NCI-H526 treated with DMSO at 0.1 percent for 48 hours (cell line): ENCODE results near the gene EFCAB12.
"Not testable (repeated sequence)": the region's sequence is repeated elsewhere in the genome, so short reads cannot be mapped to it uniquely, and the experiment has no call there.

Experiments
- DNase-seq: peaks from one replicate; lab custom pipeline; 2025; lab: John Stamatoyannopoulos, UW

The EFCAB12 gene

DNA sequence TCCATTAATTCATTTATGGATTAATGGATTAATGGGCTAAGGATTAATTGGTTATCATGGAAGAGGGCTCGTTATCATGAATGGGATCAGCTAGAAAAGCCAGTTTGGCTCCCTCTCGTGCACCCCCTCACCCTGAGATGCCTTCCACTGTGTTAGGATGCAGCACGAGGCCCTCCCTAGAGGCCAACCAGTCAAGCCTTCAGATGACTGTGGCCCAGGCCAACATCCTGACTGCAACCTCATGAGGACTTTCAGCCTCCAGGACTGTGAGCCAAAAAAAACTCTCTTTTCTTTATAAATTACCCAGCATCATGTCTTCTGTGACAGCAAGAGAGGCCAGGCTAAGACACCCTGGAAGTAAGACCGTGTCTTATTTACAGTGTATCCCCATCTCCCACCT is 9.0 kb downstream of the EFCAB12 start:
- no peak for DNase-seq

DNA sequence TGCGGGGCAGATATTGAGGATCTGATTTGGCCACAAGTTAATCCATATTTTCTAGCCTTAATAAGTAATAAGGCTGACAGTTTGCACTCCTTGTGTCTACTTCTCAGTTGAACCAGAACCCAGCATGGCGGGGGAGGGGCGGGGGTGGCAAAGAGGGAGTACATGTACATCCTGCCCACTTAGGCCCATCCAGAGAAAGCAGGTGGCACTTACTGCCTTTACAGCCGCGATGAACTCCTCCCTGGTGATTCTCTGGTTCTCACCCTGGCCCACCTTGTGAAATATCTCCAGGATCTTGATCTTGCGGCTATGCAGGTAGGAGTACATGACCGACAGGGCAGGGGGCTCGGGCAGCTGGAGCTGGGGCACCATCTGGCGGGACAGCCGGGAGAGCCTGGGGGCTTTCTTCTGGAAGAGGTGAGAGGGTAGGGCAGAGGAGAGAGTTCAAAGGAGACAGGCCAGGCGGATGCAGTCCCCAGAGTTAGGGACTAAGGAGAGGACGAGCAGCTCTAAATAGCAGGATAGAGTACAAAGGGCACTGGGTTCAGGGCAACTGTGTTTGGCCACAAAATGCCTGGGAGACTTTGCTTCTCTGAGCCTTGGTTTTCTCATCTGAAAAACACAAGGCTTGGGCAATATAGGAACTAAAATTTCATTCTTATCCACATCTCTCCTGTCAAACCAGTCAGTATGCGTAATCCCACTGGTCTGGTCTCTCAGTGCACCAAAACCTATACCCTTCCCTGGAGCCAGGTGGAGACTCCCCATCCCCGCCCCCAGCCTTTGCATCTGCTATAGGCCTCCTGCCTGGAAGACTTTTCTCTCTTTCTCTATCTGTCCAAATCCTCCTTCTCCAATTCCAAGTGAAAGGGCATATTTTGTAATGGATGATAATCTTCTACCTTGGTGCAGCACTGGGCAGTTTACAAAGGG is 10.1 kb downstream of the EFCAB12 start:
- DNase-seq: peak; percentile 8

DNA sequence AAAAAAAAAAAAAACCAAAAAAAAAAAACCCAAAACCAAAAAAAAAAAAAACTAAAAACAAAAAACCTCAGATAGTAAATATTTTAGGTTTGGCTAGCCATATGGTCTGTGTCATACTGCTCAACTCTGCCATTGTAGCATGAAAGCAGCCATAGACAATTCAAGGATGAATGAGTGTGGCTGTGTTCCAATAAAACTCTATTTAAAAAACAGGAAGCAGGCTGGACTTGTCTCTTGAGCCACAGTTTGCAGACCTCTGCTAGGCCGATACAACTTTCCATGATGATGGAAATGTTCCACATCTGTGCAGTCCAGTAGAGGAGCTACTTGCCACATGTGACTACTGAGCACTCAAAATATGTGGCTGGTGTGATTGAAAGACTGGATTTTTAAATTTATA is 11.1 kb downstream of the EFCAB12 start:
- no peak for DNase-seq

DNA sequence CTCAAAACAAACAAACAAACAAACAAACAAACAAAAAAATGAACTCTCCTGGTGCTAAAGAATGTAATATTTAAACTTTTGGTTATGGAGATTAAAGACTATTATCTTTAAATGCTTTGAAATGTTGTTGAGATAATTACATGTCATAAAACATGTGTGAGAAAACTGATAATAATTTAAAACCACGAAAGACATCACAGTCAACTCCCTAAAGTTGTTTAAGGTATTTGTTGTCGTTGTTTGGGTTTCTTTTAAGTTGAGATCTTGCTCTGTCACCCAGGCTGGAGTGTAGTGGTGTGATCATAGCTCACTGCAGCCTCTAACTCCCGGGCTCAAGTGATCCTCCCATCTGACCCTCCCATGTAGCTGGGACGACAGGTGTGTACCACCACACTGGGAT is 12.0 kb downstream of the EFCAB12 start:
- no peak for DNase-seq

DNA sequence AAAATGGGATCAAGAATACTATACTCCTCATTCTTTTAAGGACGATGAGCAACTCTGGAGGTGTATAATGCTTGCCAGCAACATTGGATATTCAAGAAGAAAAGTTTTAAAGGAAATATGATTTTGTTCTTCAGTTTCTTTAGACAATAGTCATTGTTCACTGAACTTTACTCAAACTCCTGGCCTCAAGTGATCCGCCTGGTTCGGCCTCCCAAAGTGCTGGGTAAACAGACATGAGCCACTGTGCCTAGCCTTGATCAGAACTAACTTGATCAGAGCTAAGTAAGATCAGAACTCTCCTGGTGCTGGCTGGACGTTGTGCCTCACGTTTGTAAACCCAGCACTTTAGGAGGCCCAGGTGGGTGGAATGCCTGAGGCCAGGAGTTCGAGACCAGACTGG is 12.6 kb downstream of the EFCAB12 start:
- no peak for DNase-seq

DNA sequence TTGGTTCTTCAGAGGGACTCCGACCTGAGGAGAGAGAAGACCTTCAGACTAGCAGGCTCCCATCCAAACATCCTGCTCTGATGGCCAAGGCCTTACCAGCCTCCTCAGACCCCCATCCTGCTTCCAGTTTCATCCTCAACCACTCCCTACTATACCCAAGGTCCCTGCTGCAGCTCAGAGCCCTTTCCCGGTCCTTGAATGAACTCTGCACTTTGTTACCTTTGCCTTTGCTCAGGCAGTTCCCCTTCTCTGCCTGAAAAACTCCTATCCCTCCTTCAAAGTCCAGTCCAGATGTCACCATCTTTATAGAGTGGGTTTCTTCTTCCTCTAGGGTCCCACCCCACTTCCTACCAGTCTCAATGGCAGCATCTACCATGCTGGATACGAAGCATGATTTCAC is 13.1 kb downstream of the EFCAB12 start:
- DNase-seq: no peak

DNA sequence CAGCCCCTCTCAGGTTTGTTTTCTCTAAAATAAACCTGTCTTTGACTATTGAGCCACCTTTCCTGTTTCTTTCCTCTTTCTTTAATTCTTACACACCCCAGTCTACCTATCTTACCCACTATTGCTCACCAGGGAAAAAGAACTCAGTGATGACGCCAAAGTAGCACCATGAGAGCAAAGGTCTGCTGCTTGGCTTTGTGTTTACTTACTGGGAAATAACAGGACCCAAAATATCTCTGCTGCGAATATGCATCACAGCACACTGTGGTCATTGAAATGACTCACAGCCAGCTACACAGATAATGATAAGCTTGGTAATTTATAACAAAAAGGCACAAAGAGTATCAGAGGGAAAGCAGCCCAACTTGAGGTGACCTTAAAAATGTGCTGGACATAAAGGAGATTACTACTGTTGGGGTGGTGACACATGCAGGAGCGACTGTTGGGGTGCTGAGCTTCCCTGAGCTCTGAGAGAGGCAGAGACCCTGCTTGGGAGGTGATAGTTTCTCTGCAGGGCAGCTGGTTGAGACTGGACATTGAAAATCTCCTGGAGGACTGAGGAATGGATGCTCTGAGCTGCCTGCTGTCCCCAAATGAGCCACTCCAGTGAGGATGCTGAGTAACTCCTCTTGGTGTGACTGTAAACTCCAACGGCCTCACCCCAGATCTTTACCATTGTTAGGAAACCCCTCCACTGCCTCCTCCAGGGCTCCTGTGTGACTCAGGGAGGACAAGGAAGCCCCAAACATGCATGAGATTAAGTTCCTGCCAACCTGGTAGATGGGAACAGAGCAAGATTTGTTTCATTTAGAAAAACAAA is 14.5 kb downstream of the EFCAB12 start:
- no peak for DNase-seq

DNA sequence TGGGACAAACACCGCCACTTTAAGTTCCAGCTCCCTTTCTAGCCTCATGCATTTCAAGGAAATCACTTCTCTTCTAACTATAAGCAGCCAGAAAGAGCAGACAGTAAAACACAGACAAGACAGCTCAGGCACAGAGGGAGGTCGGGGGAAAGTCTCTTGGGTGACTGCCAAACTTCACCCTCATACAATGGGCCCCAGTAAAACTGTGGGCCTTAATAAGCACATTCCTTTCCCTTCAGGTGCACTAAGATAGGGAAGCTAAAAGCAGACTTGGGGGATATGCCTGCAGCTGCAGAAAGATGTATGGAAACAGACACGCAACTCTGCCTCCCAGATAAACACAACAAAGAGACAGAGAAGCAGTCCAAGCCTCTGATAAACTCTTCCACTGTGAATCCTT is 15.2 kb downstream of the EFCAB12 start:
- DNase-seq: not testable (repeated sequence)

DNA sequence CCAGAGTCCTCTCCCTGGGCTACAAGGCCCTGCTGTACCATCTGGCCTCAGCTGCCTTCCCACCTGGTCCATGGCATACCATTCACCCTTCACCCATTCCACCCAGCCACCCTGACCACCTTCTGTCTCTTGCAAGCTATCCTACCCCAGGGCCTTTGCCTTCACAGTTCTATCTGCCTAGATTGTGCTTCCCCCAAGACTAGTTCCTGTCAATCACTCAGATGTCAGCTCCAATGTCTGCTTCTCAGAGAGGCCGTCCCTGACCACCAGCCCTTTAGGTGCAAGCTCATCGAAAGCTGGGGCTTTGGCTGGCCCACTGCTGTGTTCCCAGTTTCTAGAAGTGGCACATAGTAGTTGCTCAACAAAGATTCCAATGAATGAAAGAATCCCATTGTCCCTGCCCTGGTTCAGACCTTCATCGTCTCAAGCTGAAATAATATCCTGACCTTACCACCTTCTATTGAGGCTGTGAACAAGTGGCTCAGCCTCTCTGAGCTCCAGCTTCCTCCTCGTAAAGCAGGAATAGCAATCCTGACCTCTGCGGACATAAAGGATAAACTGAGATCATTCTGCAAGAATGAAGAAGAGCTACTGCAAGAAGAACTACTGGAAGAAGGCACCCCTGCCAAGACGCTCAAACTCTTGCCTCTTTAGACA is 15.8 kb downstream of the EFCAB12 start:
- no peak for DNase-seq

DNA sequence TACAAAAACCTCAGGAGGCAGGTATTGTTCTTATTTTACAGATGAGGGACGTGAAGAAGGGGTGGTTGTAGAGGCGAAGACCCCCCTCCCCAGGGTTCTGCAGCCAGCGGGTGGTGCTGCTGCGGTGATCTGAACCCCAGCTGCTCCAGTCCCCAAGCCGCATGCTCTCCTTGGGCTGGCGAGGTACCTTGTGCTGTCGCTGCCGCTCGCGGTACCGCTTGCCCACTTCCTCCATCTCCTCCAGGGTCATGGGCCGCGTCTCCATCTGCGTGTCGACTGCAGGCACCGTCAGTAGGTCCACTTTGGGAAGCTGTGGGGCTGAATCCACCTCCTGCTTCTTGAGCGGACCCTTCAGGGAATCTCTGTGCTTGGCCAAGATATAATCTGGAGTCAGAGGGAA is 17.5 kb downstream of the EFCAB12 start:
- DNase-seq: no peak

DNA sequence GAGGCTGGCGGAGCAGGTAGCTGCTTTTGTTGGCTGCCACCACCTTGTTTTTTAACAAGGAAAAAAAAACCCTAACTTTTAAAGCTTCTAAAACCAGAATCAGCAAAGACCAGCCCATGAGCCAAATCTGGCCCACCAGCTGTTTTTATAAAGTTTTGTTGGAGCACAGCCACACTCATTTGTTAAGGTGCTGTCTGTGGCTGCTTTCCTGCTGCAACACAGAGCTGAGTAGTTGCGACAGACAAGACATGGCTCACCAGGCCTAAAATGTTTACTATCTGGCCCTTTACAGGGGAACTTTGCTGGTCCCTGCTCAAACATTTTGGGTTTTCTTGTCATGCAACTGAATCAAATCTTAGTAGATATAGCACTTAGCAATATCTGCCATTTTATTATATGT is 18.9 kb downstream of the EFCAB12 start:
- DNase-seq: no peak

DNA sequence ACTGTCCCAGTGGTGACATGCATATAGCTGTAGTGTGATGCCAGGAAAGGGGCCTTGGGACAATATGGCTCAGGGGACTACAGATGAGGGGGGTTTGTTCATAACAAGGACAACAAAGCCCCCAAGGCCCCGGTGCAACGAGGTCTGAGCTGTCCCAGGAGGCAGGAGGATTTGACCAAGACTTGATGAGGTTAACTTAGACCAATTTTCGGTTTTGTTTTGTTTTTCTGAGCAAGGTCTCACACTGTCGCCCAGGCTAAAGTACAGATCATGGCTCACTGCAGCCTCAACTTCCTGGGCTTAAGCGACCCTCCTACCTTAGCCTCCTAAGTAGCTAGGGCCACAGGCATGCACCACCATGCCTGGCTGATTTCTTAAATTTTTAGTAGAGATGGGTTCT is 23.8 kb downstream of the EFCAB12 start:
- DNase-seq: no peak

DNA sequence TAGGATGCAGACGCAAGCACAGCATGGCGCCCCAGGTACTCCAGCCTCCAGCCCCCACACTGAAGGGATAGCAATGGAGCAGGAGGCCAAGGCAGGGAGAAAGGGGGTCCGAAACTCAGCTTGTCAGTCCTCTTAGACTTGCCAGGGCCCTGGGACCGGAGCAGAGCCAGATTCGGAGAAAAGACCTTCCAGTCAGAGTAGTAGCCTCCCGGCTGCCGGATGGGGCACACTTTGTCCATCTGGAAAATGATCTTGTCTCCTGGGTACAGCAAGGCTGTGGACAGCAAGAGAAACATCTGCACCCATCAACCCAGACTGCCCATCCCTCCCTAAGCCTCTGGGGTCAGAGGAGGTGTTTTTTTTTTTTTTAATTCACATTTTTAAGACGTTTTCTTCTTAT is 24.3 kb downstream of the EFCAB12 start:
- DNase-seq: no peak

DNA sequence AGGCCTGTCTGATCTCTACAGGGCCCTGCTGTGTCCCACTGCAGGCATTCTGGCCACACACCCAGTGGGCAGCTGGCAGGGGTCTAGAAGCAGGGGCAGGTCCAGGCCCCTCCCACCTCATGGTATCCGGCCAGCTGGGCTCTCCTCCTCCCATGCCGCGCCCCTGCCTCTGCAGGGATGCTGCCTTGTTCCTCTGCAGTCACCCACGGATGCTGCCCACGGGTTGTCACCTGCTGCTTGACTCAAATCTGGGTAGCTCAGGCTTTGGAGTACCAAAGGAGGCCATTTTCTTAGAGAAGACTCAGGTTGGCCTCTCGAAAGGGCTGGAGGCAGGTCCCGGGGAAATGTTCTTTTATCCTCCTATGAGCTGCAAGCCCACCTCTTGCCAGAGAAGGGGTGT is 25.0 kb downstream of the EFCAB12 start:
- no peak for DNase-seq

DNA sequence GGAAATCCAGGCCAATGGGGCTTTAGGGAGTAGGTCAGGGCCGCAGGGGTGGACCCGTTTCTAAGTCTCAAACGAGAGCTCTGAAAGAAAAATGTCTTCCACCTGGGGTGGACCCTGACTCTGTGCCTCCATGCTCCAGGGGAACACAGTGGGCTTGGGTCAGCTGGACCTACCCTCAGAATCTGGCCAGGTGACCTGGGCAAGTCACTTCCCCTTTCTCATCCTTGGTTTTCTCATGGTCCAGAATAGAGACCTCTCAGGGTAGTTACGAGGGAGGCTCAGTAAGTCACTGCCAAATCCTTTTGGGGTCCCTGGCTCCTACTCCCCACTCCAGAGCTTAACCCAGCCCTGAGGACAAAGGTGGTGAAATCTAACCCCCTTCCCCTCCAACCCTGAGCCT is 25.8 kb downstream of the EFCAB12 start:
- DNase-seq: no peak

DNA sequence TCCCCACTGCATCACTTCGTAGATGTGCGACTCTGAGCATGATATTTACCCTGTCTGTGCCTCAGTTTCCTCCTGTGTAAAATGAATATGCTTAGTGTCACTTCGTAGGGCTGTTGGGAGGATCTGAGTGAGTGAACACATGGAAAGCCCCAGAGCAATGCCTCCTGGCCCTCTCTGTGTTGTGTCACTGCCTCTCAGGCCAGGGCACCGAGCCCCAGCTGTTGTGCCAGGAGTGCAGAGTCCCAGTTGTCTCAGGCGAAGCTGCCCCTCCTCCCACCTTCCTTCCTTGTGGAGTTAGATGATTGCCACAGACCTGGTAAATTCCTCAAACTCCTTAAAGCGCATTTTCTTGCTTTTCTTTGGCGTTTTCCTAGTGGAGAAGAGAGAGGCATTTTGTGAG is 26.2 kb downstream of the EFCAB12 start:
- DNase-seq: no peak

DNA sequence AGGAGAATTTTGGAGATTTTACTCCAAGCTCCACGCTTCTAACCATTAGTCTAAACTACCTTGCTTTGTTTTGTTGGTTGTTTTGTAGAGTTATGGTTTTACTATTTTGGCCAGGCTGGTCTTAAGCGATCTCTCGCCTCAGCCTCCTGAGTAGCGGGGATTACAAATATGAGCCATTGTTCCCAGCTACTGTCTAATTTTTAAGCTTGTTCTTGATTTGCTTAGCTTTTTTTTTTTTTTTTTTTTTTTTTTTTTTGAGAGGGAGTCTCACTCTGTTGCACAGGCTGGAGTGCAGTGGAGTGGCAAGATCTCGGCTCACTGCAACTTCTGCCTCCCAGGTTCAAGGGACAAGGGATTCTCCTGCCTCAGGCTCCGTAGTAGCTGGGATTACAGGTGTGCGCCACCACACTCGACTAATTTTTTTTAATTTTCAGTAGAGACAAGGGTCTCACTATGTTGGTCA is 28.5 kb downstream of the EFCAB12 start:
- no peak for DNase-seq

DNA sequence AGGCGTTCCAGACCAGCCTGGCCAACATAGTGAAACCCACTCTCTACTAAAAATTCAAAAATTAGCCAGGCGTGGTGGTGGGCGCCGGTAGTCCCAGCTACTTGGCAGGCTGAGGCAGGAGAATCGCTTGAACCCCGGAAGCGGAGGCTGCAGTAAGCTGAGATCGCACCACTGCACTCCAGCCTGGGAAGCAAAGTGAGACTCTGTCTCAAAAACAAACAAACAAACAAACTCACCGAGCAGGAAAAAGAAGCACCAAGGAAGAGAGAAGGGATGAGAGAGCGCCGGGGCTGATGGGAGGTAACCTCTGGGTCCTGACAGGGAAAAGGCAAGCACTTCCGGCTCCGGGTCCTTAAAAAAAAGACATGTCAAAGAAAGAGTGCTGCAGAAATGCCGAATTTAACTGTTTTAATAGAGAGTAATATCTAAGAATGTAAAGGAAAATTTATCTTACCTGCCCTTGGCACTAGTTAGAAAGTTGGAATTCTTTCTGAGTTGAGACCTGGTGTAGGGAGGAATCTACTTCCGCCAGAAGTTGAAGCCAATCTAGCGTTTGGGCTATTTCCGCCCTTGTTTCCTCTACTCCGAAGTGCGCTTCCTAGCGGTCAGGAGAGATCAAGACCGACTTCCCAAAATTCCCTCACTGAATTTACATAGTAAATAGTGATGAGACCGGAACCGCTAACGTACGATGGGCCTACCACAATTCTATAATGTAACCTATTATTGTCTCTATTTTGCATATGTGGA is 29.1 kb downstream of the EFCAB12 start:
- DNase-seq: peak; percentile 97

DNA sequence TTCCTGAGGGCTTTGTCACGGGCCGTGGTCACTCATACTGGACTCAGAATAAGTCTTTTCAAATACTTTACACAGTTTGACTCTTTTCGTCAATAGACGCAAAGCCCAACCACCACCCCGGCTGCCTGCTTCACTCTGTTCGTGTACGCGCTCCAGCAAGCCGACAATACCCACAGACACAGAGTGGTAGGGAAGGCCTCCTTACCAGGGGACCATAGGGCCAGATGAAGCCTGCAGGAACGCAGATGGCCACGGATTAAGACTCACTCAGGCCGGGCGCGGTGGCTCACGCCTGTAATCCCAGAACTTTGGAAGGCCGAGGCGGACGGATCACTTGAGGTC is 29.7 kb downstream of the EFCAB12 start:
- no peak for DNase-seq

DNA sequence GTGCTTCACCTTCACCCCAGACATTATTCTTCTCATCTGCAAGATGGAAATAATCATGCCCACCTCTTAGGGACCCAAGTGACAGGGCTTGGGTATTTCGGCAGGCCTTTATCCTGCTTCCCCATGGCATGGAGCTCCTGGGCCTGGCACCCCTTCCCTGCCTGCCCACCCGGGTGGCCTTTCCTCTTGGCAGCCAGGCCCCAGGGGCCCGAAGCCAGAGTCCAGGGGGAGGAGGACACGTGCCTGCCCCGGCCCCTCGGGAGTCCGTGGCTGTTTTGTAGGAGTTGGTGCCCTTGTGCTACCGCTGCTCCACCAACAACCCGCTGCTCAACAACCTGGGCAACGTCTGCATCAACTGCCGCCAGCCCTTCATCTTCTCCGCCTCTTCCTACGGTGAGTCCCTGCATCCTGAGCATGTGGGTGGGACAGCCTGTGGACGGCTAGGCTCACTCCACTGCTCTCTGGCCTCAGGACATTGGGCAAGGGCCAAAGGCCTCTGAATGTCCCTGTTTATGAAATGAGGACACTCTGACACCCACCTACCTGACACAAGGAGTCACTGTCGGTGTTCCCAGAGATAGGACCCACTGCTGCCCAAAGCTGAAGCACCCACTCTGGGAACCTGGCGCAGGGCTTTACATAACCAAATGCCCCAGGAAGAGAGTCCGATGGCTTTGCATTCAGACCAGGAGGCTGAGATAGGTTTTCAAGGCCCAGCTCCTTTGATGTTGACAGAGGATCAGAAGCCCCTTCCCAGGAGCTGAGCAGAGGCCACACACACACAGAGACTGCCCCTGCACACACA is 34.5 kb downstream of the EFCAB12 start:
- DNase-seq: not testable (repeated sequence)

DNA sequence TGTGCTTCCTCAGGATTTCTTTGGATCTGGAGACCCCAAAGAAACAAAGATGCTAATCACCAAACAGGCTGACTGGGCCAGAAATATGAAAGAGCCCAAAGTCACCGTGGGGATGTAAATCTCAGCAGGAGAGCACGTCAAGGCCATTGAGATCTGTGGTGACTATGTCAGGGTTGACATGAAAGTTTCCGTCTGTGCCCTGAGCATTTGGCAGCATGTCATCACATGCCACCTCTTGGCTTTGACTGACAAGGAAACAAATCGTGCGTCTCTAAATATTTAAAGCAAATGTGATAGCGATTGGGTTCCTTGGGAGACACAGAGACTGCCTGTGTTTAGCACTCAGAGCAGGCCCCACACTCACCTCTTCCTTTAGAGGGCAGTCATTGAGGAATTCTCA is 35.2 kb downstream of the EFCAB12 start:
- no peak for DNase-seq
